NCI-H2107 (cell line): ENCODE results near the gene ANTXRL.
"Not testable (repeated sequence)": the region's sequence is repeated elsewhere in the genome, so short reads cannot be mapped to it uniquely, and the experiment has no call there.

Experiments
- DNase-seq: peaks from one replicate; lab custom pipeline; 2025; lab: John Stamatoyannopoulos, UW

ANTXRL gene

GRCh38 chr10:46295350-46296010 lies 8.7 kb downstream of the ANTXRL start:
- not testable (repeated sequence) for DNase-seq

GRCh38 chr10:46296086-46296485 lies 9.3 kb downstream of the ANTXRL start:
- DNase-seq: not testable (repeated sequence)

- no peak for DNase-seq
These were observed 9.9 kb downstream of the ANTXRL start for GRCh38 chr10:46296641-46297141.

- no peak for DNase-seq
These were observed 10.8 kb downstream of the ANTXRL start for GRCh38 chr10:46297406-46298204.

GRCh38 chr10:46298477-46299285 lies 11.9 kb downstream of the ANTXRL start:
- DNase-seq: no peak

- no peak for DNase-seq
These were observed 12.4 kb downstream of the ANTXRL start for GRCh38 chr10:46299286-46299535.

GRCh38 chr10:46299536-46300369 lies 13.0 kb downstream of the ANTXRL start:
- DNase-seq: no peak

- DNase-seq: not testable (repeated sequence)
These were observed 13.5 kb downstream of the ANTXRL start for GRCh38 chr10:46300370-46300711.

GRCh38 chr10:46301056-46301645 lies 14.4 kb downstream of the ANTXRL start:
- no peak for DNase-seq

- DNase-seq: no peak
These were observed 15.1 kb downstream of the ANTXRL start for GRCh38 chr10:46301721-46302479.

GRCh38 chr10:46302765-46303352 lies 16.1 kb downstream of the ANTXRL start:
- not testable (repeated sequence) for DNase-seq

- no peak for DNase-seq
These were observed 17.3 kb downstream of the ANTXRL start for GRCh38 chr10:46304062-46304461.

- not testable (repeated sequence) for DNase-seq
These were observed 17.9 kb downstream of the ANTXRL start for GRCh38 chr10:46304671-46305070.

GRCh38 chr10:46305079-46305818 lies 18.5 kb downstream of the ANTXRL start:
- DNase-seq: no peak

- no peak for DNase-seq
These were observed 19.2 kb downstream of the ANTXRL start for GRCh38 chr10:46305986-46306385.

GRCh38 chr10:46306516-46307184 lies 19.9 kb downstream of the ANTXRL start:
- DNase-seq: no peak

GRCh38 chr10:46307281-46308112 lies 20.7 kb downstream of the ANTXRL start:
- no peak for DNase-seq

- no peak for DNase-seq
These were observed 21.3 kb downstream of the ANTXRL start for GRCh38 chr10:46308113-46308415.
